K562 (cell line): ENCODE data around the gene DCXR. TPM values are rescaled to one million over a fixed set of nuclear protein-coding genes. Genes with fewer than 3 reads are reported as not detected.

Source experiments
- ATAC-seq: fragments of 200-7000 bp; cut with Tn5 transposase; 3 replicates; pipeline ENCODE4 v1.9.1; 2020; ENCODE audit warnings: moderate library complexity
- BruUV-seq: library from RNA; stranded (reverse); fragments of 400-500 nt; replicated peaks from 2 replicates; lab custom pipeline; 2021; lab: Mats Ljungman, UMichigan
- CTCF ChIA-PET: fragments of 300-600 bp; formaldehyde crosslinking; extraction: SDS; loops from one replicate; lab custom pipeline; 2021; ENCODE audit warnings: low intra/inter-chr PET ratio; lab: Yijun Ruan, JAX
- POLR2A ChIA-PET: fragments of 300-600, 350-650 bp; sonication (Branson Sonifier 250); formaldehyde crosslinking; extraction: SDS; loops from one replicate; lab custom pipeline; 2021; ENCODE audit warnings: antibody characterized with exemption, inconsistent platforms; lab: Yijun Ruan, JAX
- DNase-seq, 4 experiments: peaks; one replicate each; pipeline versions ENCODE4 v3.0.0 to v3.0.0-alpha.2; 2011 to 2018; ENCODE audit warnings: low spot score in 3 of 4, mixed read lengths in 3 of 4; ENCODE audit errors: extremely low read depth in 1 of 4
- FAIRE-seq: peaks from 2 replicates; lab custom pipeline; 2011; peaks lifted over from hg19 to GRCh38; lab: Jason Lieb, UNC
- H2AFZ ChIP-seq: 2 replicates; pipeline ENCODE4 v1.6.0; 2011; ENCODE audit warnings: low read depth, low read length, control low read depth, inconsistent platforms
- H3K27ac ChIP-seq: fragments of 200-600 bp; 3 replicates; pipeline ENCODE4 v1.8.0; 2011; ENCODE audit warnings: low read depth, mild to moderate bottlenecking, control low read depth, inconsistent platforms, low read length, moderate library complexity, mixed read lengths; ENCODE audit errors: extremely low read depth
- H3K27me3 ChIP-seq, 2 experiments: fragments of 300-600 bp in 1 of 2; 2 replicates in 1 of 2; 3 replicates in 1 of 2; pipeline versions ENCODE4 v1.6.0 to v1.8.0; 2011; ENCODE audit warnings: inconsistent platforms in 2 of 2, low read length in 2 of 2, mild to moderate bottlenecking in 1 of 2, mixed read lengths in 1 of 2, moderate library complexity in 1 of 2; ENCODE audit not compliant: control insufficient read depth in 2 of 2, insufficient read depth in 2 of 2
- H3K36me3 ChIP-seq: fragments of 300-600 bp; 3 replicates; pipeline ENCODE4 v1.8.0; 2011; ENCODE audit warnings: mild to moderate bottlenecking, low read length, inconsistent platforms; ENCODE audit not compliant: control insufficient read depth, insufficient read depth
- H3K4me1 ChIP-seq, 2 experiments: fragments of 200-600 bp in 1 of 2; replicated peaks in 1 of 2; 2 replicates in 1 of 2; 3 replicates in 1 of 2; pipeline versions ENCODE4 v1.5.1 to v1.8.0; 2011; ENCODE audit warnings: inconsistent platforms in 2 of 2, low read length in 2 of 2, mild to moderate bottlenecking in 1 of 2, mixed read lengths in 1 of 2, moderate library complexity in 1 of 2; ENCODE audit not compliant: control insufficient read depth in 2 of 2, insufficient read depth in 2 of 2
- H3K4me2 ChIP-seq: 2 replicates; pipeline ENCODE4 v1.6.1; 2011; ENCODE audit warnings: low read length, control low read depth, inconsistent platforms, mixed read lengths; ENCODE audit not compliant: insufficient read depth
- H3K4me3 ChIP-seq: fragments of 200-600 bp; sonication (generic), shearing (Covaris generic); 2 replicates; pipeline ENCODE4 v1.5.1; 2016; ENCODE audit warnings: control low read depth, inconsistent platforms
- H3K79me2 ChIP-seq: fragments of 200-600 bp; 3 replicates; pipeline ENCODE4 v1.8.0; 2011; ENCODE audit warnings: low read length, inconsistent platforms; ENCODE audit not compliant: control insufficient read depth, insufficient read depth
- H3K9ac ChIP-seq, 2 experiments: 2 replicates each; pipeline versions ENCODE4 v1.6.0 to v1.6.1; 2011; ENCODE audit warnings: low read depth in 2 of 2, low read length in 2 of 2, control low read depth in 1 of 2, inconsistent platforms in 1 of 2, mild to moderate bottlenecking in 1 of 2, mixed read lengths in 1 of 2; ENCODE audit not compliant: insufficient read depth in 1 of 2
- H3K9me1 ChIP-seq: one replicate; pipeline ENCODE4 v1.6.0; 2011; ENCODE audit warnings: inconsistent platforms, mild to moderate bottlenecking, low read length, moderate library complexity; ENCODE audit not compliant: control insufficient read depth, insufficient read depth
- H3K9me3 ChIP-seq: replicated peaks from 2 replicates; pipeline ENCODE4 v1.5.1; 2011; ENCODE audit warnings: low read depth, low read length, inconsistent platforms; ENCODE audit not compliant: control insufficient read depth, insufficient read depth
- H4K20me1 ChIP-seq: replicated peaks from 2 replicates; pipeline ENCODE4 v1.6.1; 2011; ENCODE audit warnings: low read length, inconsistent platforms, mixed read lengths; ENCODE audit not compliant: control insufficient read depth, insufficient read depth
- ADNP ChIP-seq: fragments of 200-800 bp; sonication (Bioruptor generic); IDR thresholded peaks from 2 replicates; pipeline ENCODE4 v1.6.1; 2016; ENCODE audit warnings: missing genetic modification characterization, missing compliant biosample characterization
- MXI1 ChIP-seq: IDR thresholded peaks from 2 replicates; pipeline ENCODE4 v1.6.1; 2011; ENCODE audit warnings: low read depth, mild to moderate bottlenecking, improper control_type of control experiment, low read length
- SREBF1 ChIP-seq: fragments of 150-350 bp; IDR thresholded peaks from 2 replicates; pipeline ENCODE4 v1.6.1; 2014; ENCODE audit warnings: antibody characterized with exemption, low read depth, low read length, borderline replicate concordance
- ZNF586 ChIP-seq: fragments of 450-650 bp; formaldehyde crosslinking; conservative IDR thresholded peaks from 2 replicates; pipeline ENCODE4 v1.4.0; 2020; ENCODE audit warnings: mild to moderate bottlenecking, moderate library complexity
- WGBS: fragments of 100-300 bp; shearing (Covaris generic); methylation state at CpG from one replicate; pipeline ENCODE4 v1.1.6; 2016; ENCODE audit warnings: low coverage, mixed read lengths; ENCODE audit not compliant: insufficient coverage; ENCODE audit errors: missing lambda C conversion rate; 5-methylcytosine and 5-hydroxymethylcytosine counted together
- in situ Hi-C: fragments of 300-500 bp; cut with MboI; formaldehyde crosslinking; loops from 4 replicates; pipeline ENCODE4 v1.15.0; 2018; ENCODE audit warnings: inconsistent platforms, mixed read lengths
- intact Hi-C: fragments of 100-400 bp; cut with micrococcal nuclease; formaldehyde crosslinking; loops from 2 replicates; pipeline ENCODE4 v1.14.2; 2022
- polyA plus RNA-seq, 8 experiments: library from polyadenylated mRNA; depleted of rRNA in 4 of 8; stranded (reverse) in 5 of 8; unstranded in 3 of 8; fragments of >200 nt; fragmentation: Nextera tagmentation in 2 of 8; fragmentation: Illumina TruSeq in 1 of 8; extraction: Ambion mirVana in 2 of 8; extraction: Trizol in 1 of 8; gene quantifications; 2 replicates each; pipeline versions ENCODE4 v1.2.1 to v1.2.3, GENCODE V29; 2011 to 2014; ENCODE audit warnings: inconsistent platforms in 1 of 8, missing spikeins in 1 of 8
- total RNA-seq, 7 experiments: library from RNA; depleted of rRNA in 6 of 7; stranded (reverse); fragments of >200 nt in 6 of 7; fragmentation: Illumina TruSeq in 2 of 7; extraction: Trizol in 2 of 7; gene quantifications; 2 replicates each; pipeline versions ENCODE4 v1.2.1 to v1.2.3, GENCODE V29; 2011 to 2021; ENCODE audit warnings: low replicate concordance in 1 of 7
- TF ChIP-seq, protein P1 (sequence below): fragments of 150-350 bp; IDR thresholded peaks from 2 replicates; pipeline ENCODE4 v1.6.1; 2014; ENCODE audit warnings: low read depth, mild to moderate bottlenecking, low read length, borderline replicate concordance
- TF ChIP-seq, protein P2 (sequence below): fragments of 250-450 bp; sonication (Bioruptor Pico); IDR thresholded peaks from 2 replicates; pipeline ENCODE4 v1.5.0; 2021; ENCODE audit warnings: mild to moderate bottlenecking, moderate library complexity
- TF ChIP-seq, protein P3 (sequence below), 2 experiments: fragments of 200-800 bp in 1 of 2; sonication (Bioruptor generic) in 1 of 2; sonication (generic) in 1 of 2; formaldehyde crosslinking in 1 of 2; IDR thresholded peaks in 1 of 2; conservative IDR thresholded peaks in 1 of 2; 2 replicates each; pipeline versions ENCODE4 v1.5.0 to v1.6.1; 2016 to 2020; ENCODE audit warnings: missing compliant biosample characterization in 1 of 2, missing genetic modification characterization in 1 of 2, missing genetic modification reagents in 1 of 2
- TF ChIP-seq, protein P4 (sequence below), 2 experiments: fragments of 450-650 bp in 1 of 2; sonication (generic) in 1 of 2; formaldehyde crosslinking; conservative IDR thresholded peaks; 2 replicates each; pipeline versions ENCODE4 v1.4.0 to v1.8.1; 2020 to 2022; ENCODE audit warnings: mild to moderate bottlenecking in 1 of 2, missing genetic modification reagents in 1 of 2

Gene DCXR
- total and polyA plus RNA-seq, 9 of the 15 experiments (the other 6 are each of a cell fraction or from before 2014, with no cell fraction given): 21.3 to 274 (median 156) TPM

DNA sequence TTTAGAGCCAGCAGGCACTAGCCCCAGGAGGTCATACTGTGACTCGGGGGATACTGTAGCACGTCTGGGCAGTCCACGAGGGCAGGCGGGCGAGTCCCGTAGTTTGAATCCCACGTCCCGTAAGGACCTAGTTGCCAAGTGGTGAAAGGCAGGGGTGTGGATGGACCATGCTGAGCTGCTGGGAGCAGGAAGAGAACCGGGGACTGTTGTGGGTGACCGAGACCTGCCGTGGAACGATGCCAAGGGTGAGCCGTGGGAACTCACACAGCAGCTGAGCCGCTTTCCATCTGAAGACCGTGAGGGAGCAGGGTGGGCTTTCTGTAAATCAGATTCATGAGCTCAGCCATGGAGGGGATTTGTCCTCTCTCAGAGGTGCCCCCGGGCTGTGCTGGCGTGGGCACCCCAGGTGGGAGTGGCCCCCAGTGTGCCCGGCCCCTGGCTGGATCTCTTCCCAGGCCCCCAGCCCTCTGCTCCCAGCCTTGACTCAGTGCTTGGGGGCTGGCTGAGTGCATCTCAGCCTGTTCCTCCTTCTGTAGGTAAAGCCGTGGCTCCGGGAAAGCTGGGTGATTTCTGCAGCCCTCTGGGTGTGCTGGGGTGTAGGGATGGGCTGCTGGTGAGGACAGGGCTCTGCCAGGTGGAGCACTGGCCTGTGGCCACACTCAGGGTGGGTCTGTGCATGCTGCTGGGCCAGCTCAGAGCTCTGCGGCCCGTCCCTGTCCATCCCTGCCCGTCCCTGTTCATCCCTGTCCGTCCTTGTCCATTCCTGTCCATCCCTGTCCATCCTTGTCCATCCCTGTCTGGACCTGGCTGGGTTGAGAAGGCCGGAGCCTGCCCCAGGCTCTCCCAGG lies 46.4 kb downstream of the DCXR start:
- H3K27me3 ChIP-seq: no peaks in the 10 kb centered on the region
- ChIA-PET POLR2A (interaction anchor here (0.6 to 1.3 kb wide), 3 partner anchors 9 to 37 kb away, joined by 3 read pairs; partner anchors contain the start of genes CENPX and LRRC45), CTCF (no interaction called here)
- H3K27ac ChIP-seq: no peak overlapping the region
- H2AFZ ChIP-seq: no peak overlapping the region
- peak overlapping the region in 1 of 2 experiments; percentile 79; a peak in 1 of 4 replicates for H3K9ac ChIP-seq
- ATAC-seq: no peak
- peaks cover 0 to 52% of the 10 kb centered on the region in 2 experiments; a peak in 2 of 5 replicates for H3K4me1 ChIP-seq
- intact Hi-C loops (no loop called here), in situ Hi-C loops (no loop called here)
- WGBS: 92% methylated on average over 25 of the region's 25 CpGs
- H3K4me3 ChIP-seq: no peak overlapping the region
- H3K79me2 ChIP-seq: no peaks in the 10 kb centered on the region
- H3K9me1 ChIP-seq: peaks cover 3% of the 10 kb centered on the region
- H3K4me2 ChIP-seq: no peak overlapping the region
- no peaks in the 10 kb centered on the region for H4K20me1 ChIP-seq
- no TSS peak for BruUV-seq
- FAIRE-seq: no peak
- H3K36me3 ChIP-seq: peaks cover 9% of the 10 kb centered on the region; the same call in 1 of the 3 replicates
- H3K9me3 ChIP-seq: no peaks in the 10 kb centered on the region
- DNase-seq: no peak
- TF ChIP-seq ZNF586 (CRISPR knock-in tag) (no peak), MXI1 (no peak), ADNP (no peak), SREBF1 (no peak)
- TF ChIP-seq, protein P1, sequence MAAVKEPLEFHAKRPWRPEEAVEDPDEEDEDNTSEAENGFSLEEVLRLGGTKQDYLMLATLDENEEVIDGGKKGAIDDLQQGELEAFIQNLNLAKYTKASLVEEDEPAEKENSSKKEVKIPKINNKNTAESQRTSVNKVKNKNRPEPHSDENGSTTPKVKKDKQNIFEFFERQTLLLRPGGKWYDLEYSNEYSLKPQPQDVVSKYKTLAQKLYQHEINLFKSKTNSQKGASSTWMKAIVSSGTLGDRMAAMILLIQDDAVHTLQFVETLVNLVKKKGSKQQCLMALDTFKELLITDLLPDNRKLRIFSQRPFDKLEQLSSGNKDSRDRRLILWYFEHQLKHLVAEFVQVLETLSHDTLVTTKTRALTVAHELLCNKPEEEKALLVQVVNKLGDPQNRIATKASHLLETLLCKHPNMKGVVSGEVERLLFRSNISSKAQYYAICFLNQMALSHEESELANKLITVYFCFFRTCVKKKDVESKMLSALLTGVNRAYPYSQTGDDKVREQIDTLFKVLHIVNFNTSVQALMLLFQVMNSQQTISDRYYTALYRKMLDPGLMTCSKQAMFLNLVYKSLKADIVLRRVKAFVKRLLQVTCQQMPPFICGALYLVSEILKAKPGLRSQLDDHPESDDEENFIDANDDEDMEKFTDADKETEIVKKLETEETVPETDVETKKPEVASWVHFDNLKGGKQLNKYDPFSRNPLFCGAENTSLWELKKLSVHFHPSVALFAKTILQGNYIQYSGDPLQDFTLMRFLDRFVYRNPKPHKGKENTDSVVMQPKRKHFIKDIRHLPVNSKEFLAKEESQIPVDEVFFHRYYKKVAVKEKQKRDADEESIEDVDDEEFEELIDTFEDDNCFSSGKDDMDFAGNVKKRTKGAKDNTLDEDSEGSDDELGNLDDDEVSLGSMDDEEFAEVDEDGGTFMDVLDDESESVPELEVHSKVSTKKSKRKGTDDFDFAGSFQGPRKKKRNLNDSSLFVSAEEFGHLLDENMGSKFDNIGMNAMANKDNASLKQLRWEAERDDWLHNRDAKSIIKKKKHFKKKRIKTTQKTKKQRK: no peak
- TF ChIP-seq, protein P2, sequence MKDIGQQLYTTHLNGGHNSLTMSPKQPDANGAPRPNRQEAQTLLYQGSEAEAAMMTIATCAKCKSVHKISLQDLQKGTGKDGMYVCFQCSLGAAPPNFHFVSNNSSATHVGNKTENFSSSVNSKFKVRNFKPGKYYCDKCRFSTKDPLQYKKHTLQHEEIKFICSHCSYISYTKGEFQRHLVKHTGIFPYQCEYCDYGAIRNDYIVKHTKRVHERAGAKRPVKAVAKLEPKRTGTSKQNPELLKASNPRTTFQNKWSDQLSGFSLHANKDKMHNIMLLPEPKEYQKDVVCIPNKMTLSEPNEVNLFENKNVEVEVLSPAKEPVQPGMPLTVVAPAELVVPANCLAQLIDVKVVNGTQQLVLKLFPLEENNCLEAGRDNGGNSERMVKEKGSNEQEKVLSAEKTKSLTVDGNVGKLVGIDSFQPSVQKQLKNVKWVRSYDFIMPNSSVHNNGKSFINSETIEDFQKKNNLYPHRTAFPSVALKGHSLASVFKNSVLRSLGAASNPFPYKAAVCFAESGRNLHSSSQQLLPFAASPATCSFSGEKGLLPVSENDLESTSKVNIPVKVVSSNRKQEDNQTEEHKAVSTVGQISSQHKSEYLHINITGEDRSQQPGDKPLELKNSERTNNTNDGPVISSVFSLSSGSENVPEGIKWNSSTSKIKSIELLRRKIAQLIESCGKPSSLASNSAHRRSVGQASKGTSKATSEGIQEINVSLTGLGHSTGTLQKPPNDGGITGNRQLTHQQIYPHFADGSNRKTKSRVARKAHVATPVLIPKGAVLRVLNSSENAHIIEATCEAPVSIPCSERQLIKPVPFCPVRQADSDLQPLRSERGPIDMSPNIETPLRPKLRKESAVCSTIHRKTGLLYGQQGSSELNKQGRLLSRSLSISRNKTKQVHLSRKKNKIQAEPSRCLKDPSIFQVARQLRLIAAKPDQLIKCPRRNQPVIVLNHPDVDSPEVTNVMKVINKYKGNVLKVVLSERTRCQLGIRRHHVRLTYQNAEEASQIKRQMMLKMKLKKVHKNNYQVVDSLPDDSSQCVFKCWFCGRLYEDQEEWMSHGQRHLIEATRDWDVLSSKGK (CRISPR knock-in tag): no peak
- TF ChIP-seq, protein P3, sequence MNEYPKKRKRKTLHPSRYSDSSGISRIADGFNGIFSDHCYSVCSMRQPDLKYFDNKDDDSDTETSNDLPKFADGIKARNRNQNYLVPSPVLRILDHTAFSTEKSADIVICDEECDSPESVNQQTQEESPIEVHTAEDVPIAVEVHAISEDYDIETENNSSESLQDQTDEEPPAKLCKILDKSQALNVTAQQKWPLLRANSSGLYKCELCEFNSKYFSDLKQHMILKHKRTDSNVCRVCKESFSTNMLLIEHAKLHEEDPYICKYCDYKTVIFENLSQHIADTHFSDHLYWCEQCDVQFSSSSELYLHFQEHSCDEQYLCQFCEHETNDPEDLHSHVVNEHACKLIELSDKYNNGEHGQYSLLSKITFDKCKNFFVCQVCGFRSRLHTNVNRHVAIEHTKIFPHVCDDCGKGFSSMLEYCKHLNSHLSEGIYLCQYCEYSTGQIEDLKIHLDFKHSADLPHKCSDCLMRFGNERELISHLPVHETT (CRISPR knock-in tag; conservative IDR thresholded peaks at IDR 0.05 in 1 of 2, IDR thresholded peaks at IDR 0.05 in 1 of 2): no peak
- TF ChIP-seq, protein P4, sequence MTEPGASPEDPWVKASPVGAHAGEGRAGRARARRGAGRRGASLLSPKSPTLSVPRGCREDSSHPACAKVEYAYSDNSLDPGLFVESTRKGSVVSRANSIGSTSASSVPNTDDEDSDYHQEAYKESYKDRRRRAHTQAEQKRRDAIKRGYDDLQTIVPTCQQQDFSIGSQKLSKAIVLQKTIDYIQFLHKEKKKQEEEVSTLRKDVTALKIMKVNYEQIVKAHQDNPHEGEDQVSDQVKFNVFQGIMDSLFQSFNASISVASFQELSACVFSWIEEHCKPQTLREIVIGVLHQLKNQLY (CRISPR knock-in tag; conservative IDR thresholded peaks at IDR 0.05): no peak
